ENCODE data around the gene CDH8.

DNA sequence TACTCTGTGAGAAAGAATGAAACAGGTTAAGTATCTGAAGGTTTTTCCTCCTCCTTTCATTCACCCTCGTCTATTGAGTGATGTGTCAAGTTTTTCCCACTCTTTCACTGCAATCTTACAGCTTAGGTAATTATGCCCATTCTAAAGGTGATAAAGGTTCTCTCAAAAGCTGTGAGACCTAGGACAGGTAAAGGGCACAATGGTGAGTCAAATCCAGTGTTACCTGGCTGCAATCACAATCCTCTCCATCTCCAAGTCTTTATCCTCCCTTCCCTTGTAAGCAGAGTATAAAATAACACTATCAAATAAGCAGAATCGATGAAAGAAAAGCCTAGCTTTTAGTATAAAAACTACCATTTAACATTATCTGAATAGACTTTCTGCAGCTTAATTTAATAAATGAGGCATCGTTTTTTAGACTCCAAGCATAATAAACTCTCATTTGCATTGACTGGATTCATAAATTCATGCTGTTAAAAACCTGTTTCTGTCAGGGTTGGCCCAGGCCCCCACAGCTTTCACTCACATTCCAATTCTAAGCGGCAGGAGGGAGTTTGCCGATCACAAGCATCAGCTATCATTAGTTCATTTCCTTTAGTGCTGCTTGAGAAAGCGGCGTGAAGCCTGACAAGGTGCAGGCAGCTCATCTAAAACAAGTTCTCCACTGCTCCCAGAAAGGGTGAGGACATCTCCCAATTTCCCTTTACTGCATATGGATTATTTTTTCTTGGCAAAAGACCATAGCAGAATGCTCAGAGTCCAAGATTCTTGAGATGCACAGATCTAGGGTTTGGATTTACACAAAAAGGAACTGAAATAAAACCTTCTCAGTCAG, 67.8 kb downstream of the CDH8 start:
- TF ChIP-seq, protein P1, sequence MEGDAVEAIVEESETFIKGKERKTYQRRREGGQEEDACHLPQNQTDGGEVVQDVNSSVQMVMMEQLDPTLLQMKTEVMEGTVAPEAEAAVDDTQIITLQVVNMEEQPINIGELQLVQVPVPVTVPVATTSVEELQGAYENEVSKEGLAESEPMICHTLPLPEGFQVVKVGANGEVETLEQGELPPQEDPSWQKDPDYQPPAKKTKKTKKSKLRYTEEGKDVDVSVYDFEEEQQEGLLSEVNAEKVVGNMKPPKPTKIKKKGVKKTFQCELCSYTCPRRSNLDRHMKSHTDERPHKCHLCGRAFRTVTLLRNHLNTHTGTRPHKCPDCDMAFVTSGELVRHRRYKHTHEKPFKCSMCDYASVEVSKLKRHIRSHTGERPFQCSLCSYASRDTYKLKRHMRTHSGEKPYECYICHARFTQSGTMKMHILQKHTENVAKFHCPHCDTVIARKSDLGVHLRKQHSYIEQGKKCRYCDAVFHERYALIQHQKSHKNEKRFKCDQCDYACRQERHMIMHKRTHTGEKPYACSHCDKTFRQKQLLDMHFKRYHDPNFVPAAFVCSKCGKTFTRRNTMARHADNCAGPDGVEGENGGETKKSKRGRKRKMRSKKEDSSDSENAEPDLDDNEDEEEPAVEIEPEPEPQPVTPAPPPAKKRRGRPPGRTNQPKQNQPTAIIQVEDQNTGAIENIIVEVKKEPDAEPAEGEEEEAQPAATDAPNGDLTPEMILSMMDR (conservative IDR thresholded peaks at IDR 0.05; ENCODE audit: low read depth, low read length) = no peak
- TF ChIP-seq EZH2 (IDR thresholded peaks at IDR 0.05; ENCODE audit: borderline replicate concordance, low read depth, low read length, poor library complexity, severe bottlenecking) = no peak

Measured in A673 (cell line).